NCI-H748 (cell line): ENCODE measurements around the gene XPNPEP1.
"Not testable (repeated sequence)": the region's sequence is repeated elsewhere in the genome, so short reads cannot be mapped to it uniquely, and the experiment has no call there.

Experiments
- DNase-seq: peaks from one replicate; lab custom pipeline; 2025; ENCODE audit not compliant: unreplicated experiment; lab: John Stamatoyannopoulos, UW

Gene XPNPEP1

DNA sequence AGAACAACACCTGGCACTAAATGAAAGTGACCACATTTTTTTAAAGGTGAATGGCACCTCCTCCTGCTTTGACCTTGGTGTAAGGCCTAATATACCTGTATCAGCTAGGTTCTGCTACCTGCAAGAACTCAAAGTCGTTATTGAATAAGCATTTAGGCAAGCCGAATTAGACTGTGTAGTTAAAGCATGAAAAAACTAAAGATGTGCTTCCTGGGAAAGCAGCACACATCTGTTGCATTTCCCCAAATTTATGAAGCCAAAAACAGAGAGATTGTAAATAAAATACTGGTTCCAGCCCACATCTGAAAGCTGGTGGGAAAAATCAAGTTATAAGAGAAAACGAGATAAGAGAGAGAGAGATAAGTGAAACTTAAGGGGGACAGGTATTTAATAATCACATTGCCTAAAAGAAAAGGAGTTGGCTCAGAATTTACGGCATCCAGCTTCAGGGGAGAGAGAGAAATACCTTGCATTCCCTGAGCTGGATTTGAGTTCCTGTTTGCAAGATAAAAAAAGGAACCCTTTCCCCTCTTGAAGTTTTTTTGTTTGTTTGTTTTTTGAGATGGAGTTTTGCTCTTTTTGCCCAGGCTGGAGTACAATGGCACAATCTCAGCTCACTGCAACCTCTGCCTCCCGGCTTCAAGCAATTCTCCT is 1.8 kb upstream of the XPNPEP1 start:
- DNase-seq, result no peak

DNA sequence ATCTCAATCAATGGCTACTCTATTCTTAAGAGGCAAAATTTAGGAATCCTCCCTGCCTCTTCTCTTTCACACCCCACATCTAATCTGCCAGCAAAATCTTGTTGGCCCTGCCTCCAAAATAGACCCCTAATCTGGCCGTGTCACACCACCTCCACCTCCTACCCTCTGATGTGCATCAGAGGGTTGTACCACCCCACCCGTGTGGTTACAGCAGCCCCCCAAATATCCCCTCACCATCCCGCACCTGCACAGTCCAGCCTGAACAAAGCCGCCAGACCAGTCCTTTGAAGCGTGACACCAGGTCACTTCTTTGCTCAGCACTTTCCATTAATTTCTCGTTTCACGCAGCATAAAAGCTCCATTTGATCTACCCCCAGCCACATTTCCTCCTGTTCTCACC is 776 bp upstream of the XPNPEP1 start:
- DNase-seq, result no peak

DNA sequence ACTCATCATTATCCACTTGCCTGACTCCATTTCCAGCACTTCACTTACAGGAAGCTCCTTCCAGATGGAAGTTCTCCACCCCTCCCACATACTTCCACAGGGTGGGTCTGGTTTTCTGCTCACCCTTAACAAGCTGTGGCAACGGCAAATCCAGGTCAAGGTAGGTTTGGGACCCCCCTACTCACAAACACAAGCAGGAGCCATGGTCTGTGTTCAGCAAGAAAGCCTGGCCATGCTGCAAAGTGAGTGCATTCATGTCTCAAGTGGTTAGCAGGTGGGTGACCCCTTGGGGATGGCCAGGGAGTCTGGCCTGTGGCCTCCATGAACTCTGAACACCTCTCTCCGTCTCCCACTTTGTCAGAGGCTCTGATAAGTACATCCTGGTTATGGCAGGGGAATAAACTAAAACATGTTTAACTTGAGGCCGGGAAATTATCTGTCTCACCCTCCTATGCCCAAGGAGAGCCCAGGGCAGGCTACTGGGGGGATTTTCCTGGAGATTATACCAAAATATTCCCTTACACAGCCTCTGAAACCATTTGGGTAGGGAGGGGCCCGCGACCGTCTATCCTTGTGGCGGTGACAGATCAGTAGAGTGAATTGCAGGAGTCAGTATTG is 844 bp downstream of the XPNPEP1 start:
- no peak for DNase-seq

DNA sequence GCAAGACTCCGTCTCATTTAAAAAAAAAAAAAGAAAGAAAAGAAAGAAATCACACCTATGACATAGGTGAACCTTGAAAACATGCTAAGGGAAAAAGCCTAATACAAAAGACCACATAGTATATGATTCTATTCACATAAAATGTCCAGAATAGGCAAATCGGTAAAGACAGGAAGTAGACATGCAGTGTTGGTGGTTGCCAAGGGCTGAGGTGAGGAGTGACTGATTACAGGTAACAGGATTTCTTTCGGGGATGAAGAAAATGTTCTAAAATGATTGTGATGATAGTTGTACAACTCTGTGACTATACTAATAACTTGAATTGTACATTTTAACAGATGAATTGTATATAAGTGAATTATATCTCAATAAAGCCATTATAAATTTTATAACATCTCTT is 3.3 kb downstream of the XPNPEP1 start:
- no peak for DNase-seq

DNA sequence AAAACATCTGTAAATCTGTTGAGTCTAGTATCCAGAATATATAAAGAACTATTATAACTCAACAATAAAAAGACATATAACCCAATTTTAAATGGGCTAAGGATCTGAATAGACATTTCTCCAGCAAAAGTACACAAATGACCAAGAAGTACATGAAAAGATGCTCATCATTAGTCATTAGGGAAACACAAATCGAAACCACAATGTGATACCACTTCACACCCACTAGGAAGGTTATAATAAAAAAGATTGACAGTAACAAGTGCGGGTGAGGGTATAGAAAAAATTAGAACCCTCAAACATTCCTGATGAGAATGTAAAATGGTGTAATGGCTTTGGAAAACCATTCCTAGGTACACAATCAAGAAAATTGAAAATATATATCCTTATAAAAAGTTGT is 4.1 kb downstream of the XPNPEP1 start:
- DNase-seq, result no peak

DNA sequence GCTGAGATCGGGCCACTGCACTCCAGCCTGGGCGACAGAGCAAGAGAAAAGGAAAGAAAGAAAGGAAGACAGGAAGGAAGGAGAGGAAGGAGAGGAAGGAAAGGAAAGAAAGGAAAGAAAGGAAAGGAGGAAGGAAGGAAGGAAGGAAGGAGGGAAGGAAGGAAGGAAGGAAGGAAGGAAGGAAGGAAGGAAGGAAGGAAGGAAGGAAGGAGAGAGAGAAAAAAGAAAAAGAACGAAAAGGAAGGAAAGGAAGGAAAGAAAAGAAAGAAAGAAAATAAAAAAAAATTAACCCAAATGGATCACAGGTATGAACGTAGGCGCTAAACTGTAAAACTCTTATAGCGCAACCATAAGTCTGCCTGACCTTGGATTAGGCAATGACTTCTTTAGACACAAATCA is 4.6 kb downstream of the XPNPEP1 start:
- not testable (repeated sequence) for DNase-seq

DNA sequence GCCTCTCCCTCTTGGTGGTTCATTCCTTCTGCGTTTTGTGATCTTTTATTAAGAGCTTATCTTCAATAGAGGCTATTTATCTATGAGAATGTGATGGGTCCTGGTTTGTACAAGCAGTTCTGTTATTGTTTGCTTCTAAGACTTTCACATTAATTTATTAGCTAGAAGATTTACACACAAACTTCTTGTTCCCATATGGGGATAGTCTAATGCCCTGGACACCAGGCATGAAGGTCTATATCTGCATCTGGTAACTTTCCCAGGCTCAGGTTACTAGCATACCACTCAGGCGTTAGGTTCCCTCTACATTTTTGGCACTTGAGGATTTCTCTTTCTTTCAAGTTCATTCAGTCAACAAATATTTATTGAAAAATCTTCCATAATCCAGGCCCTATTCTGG is 7.7 kb downstream of the XPNPEP1 start:
- DNase-seq, result no peak

DNA sequence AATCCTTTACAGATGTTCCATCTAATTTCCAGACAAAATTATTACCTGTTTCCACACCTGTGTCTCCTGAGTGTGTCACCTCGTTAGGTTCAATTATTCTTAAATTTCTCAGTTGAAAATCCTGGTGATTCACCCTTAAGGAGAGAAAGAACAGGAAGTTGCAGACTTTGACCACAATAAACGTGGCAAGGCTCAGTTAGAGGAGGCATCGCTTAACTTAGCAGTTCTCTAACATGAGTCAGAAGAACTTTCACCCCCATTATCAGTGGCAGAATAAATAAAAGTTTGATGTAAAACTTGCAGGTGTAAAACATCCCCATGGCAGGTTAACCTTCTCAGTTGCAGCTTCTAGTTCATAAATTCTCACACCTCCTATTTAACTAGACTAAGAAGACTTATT is 8.3 kb downstream of the XPNPEP1 start:
- DNase-seq, result no peak

DNA sequence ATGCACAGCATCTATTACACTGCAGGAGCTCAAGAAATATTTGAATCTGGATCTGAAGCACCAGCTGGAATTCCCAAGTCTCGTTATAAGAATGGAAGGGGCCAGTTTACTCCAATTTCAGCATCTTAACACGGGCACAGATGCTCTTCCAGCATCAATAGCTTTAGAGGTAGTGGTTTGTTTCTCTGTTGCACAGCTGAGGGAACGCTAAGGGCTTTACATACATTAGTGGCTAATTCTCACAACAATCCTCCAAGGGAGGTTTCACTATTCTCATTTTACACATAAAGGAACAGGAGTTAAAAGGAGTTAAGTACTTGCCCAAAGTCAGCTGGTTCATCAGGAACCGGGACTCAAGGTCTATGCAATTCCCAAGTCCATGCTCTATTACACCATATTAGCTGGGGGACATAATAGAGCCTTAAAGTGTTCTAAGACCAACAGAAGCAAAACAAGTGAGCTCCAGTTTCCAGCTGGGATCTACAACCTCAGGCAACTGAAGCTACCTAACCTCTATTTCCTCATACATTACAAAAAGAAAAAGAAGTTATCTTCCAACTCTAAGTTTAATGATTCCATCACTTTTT is 9.9 kb downstream of the XPNPEP1 start:
- DNase-seq, result no peak

DNA sequence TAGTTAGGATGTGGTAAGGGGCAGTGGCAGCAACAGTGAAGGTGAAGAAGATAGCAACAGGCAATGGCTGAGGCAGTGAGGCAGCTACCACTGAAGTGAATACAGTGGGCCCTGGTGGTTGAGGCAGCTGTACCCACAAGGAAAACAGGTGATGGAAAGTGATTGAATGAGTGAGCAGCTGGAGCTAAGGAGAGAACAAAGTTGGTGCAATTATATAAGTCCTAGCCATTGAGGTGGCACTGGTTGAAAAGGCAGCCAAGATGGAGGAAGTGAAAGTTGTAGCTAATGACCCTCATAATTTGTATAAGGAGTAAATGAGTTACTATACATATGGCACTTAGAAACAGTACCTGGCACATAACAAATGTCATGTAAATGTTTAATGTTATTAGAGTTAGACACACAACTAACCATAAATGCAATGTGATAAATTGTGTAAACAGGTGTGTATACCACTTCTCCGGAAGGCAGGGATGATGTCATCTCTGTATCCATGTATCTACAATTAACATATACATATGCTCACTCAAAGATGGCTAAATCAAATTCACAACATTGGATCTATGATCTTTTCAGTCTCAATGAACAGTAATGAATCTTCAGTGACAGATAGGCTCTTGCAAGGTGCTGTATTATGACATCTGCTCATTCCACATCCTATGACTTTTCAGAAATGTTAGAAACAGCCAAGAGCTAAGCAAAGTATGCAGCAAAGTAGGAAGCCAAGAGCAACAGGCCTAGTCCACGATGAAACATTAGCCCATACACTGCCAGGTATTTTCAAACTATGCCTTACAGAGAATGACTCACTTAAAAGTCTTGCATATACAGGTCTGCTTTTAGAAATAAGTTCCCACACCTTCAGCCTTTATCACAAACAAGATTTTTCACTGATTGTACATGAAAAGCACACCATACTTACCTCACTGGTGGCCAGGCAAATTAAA is 10.7 kb downstream of the XPNPEP1 start:
- peak; percentile 27 for DNase-seq

DNA sequence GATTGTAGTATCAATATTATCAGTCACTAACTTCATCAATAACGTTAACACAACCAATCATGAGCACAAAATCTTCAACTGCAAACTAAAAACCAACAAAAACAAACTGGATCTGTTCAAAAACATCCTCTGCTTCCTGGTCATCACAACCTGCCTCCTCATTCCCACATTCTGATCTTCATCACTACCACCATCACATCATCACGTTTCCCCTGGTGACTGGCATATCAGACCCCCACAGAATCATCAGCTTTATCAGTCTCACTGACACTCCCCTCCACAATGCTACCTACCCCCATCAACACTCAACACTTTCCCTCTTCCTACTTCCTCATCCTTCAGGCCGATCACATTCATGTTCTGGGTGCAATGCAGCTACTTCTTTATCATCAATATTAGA is 11.4 kb downstream of the XPNPEP1 start:
- DNase-seq, result no peak

DNA sequence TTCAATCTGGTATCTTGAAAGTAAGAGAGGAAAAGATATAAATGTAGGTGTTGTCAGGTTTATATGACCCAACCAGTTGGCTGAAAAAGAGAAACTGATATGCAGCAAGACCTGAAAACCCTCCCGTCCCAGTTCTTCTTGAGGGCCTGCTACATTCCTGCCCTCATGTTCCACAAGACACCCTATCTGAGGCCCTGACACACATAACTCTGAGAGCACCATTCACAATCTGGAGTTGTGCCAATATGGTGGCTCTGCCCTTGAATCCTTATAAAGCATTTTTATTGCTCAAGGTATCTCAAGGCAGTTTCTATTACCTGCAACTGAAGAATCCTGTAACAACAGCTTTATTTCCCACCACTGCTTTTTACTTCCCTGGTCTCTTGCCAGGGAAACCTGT is 17.0 kb downstream of the XPNPEP1 start:
- no peak for DNase-seq

DNA sequence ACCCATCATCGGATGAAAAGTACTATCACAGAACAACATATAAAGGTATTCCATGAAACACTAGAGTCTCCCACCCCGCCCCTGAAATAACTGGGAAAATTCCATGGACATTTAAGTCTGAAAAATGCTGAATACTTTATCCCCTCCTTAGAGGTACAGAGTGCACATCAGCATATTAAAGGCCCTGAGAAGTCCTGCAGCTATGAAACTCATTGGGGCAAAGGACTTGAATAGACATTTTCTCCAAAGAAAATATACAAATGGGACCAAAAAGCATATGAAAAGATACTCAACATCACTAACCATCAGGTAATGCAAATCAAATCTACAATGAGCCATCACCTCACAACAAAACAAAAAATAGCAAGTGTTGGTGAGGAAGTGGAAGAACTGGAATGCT is 18.9 kb downstream of the XPNPEP1 start:
- DNase-seq, result no peak

DNA sequence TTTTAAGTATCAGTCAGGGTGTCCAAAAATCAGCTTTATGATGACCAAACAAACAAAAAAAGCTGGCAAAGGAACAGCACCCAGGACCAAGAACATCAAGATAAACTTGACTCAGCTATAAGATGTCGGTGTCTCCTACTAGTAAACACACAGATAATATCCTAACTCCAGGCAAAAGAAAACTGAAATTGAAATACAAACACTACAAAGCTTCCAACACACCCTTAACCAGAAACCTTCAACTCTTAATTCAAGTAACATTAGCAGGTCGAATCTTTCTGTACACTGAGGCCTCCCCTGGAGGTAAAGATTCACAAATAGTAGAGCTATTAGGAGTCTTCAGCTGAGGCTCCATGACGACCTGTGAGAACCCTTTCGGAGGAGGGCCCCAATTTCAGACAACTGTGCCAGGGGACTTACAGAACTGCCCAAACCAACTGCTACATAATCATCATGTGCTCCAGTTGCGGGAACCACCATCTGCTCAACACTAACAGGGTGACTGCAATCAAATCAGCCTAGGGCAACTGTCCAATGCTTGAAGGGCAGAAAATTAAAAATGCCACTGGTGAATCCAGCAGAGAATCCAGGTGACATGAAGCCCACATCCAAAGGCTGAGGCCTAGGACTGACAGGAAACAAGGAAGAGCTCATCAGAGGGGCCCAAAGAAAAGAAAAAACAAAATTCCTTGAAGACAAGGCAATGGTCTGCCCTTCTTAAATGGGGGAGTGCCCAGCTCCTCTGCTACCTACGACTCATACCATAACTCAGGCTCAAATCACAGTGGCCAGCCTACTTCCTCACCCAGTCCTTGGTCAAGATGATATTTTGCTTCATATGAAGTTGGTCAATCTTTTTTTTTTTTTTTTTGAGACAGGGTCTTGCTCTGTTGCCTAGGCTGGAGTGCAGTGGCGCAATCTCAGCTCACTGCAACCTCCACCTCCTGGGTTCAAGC is 20.0 kb downstream of the XPNPEP1 start:
- DNase-seq, result no peak

DNA sequence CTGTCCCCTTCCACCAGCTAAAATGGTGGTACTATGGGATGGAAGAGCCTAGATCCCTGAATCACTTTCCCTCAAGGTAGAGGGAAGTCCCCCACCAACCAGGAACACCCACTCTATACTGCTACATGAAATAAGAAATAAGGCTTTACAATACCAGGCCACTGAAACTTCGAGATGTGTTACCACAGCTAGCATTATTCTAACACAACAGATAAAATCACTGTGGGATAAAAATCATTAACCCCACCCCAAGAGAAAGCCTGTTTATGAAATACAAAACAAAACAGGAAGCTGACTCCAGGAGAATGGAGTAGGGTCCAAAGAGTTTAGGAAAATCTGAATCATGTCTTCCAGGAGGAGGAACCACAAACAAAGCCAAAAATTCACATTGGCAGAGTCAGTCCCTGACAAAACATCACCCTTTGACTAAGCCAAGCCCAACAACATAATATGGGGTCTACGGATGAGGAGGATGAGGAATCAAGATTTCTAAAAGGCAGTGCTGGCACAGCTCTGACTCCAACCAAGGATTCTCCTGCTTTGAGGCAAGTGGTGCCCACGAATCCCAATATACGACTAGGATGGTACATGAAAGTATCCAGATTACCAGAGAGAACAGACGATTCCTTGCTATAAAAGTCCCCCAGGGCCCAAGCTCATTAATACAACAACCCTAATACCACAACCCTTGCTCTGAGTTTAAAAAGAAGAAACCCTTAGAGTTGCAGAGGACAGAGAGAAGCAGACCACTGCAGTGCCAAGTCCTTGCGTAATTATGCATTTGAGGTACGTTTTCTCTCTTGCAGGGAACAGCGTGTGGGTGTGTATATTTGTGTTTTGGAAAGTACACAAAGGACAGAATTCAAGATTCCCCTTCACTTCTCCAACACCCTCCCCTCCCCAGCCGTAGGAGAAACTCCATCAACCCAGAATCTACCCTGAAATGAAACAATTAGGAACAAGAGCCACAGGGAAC is 23.7 kb downstream of the XPNPEP1 start:
- no peak for DNase-seq

DNA sequence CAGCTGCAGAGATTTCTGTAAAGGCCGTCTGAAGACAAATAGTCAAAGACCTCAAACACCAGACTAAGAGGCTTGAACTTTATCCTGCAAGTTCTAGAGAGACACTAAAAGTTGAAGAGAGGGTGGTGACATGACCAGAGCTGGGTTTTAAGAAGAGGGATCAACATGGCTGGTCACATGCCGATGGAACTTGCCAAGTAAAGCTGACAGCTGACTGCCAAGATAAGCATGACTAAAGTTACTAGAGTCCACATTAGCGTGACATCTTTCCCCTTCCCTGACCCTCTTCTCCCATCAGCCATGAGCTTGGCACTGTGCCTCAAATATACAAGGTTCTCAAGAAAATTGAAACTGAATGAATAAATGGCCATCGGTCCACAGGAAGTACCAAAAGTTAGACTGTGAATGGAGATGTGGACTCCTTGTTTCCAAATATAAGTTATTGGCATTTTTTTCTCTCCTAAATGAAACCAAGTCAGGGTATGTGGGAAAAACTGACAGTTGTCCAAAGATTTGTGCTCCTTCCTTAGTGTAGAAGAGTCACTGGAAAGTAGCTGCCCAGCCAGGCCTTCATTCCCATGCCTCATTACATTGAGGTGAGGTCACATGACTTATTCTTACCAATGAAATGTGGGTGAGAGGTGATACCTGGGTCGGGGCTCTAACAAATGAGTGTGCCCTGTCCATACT is 24.5 kb downstream of the XPNPEP1 start:
- no peak for DNase-seq

DNA sequence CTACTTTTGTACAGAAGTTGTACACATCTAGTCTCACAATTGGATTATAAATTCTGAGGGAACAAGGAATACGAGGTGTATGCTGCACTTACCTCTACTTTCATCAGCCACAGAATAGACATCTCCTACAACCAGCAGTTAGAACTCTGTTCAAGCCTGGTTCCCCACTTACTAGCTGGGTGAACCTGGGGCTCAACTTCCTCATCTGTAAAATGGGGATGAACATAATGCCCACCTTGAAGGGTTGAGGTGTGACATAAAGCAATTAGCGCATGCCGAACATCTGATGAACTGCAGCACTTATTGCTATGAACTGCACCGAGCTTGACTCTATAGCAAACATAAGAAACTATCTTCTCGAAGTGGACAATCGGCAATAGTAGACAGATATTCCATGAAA is 25.3 kb downstream of the XPNPEP1 start:
- DNase-seq, result no peak

DNA sequence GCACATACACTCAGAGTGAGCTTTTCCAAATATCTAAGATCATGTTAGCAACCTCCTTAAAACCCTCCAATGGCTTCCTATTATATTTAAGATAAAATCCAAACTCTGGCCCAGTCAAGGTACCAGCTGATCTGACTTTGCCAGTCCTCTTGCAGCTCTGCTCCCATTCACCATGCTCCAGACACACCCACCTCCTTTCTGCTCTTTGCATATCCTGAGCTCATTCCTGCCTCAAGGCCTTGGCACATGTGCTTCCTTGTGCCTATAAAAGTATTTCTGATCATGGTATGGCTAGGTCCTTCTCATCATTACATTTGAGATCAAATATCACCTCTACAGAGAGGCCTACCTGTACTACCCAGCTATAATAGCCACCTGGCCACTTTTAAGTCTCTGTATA is 27.5 kb downstream of the XPNPEP1 start:
- no peak for DNase-seq
